ENCODE measurements around the gene GIPC3. TPM values are rescaled to one million over a fixed set of nuclear protein-coding genes. Genes with fewer than 3 reads are reported as not detected.

The GIPC3 gene
- total RNA-seq, 2 donors from 2014 or later = 0.78 to 0.99 TPM

GRCh38 chr19:3632098-3632497 is 46.8 kb downstream of the GIPC3 start:
- Histone ChIP-seq H3K27ac (no peak overlapping the region), H3K4me3 (no peak overlapping the region), H3K9me3 (no peaks in the 10 kb centered on the region), H3K4me1 (peaks cover 5% of the 10 kb centered on the region), H3K27me3 (no peaks in the 10 kb centered on the region), H3K36me3 (replicated peaks in 1 of 2; ENCODE audit: insufficient read depth in 1 of 2, low read depth in 2 of 2) (no peaks in the 10 kb centered on the region)
- WGBS, 2 donors = 80 to 91% methylated on average over 1 to 16 of the region's 16 CpGs
- no peak for ATAC-seq
- intact Hi-C loops (cut with DNase I) = no loop called here
- DNase-seq = no peak
- TF ChIP-seq POLR2A (IDR thresholded peaks at IDR 0.05) = no peak
- no peak for TF ChIP-seq CTCF (IDR thresholded peaks at IDR 0.05)

GRCh38 chr19:3632739-3633558 is 47.7 kb downstream of the GIPC3 start:
- DNase-seq (no peak), ATAC-seq (no peak)
- Histone ChIP-seq H3K4me3 (no peak overlapping the region), H3K27me3 (no peaks in the 10 kb centered on the region), H3K27ac (no peak overlapping the region), H3K36me3 (replicated peaks in 1 of 2; ENCODE audit: insufficient read depth in 1 of 2, low read depth in 2 of 2) (peaks cover 0 to 2% of the 10 kb centered on the region in 2 donors), H3K9me3 (no peaks in the 10 kb centered on the region), H3K4me1 (no peaks in the 10 kb centered on the region)
- WGBS, 2 donors = 90% methylated on average over 42 to 43 of the region's 50 CpGs
- TF ChIP-seq POLR2A (IDR thresholded peaks at IDR 0.05) = no peak
- intact Hi-C loops (cut with DNase I) = no loop called here

GRCh38 chr19:3633559-3633988 is 48.3 kb downstream of the GIPC3 start:
- intact Hi-C loops (cut with DNase I) = no loop called here
- no peaks in the 10 kb centered on the region for H3K4me1 ChIP-seq
- 73 to 90% methylated on average over 5 to 22 of the region's 22 CpGs for WGBS, 2 donors
- H3K4me3 ChIP-seq = no peak overlapping the region
- DNase-seq (no peak), ATAC-seq (no peak)
- TF ChIP-seq POLR2A (IDR thresholded peaks at IDR 0.05) = no peak
- no peak for TF ChIP-seq CTCF (IDR thresholded peaks at IDR 0.05)
- no peaks in the 10 kb centered on the region for H3K27me3 ChIP-seq
- H3K9me3 ChIP-seq = no peaks in the 10 kb centered on the region
- no peak overlapping the region for H3K27ac ChIP-seq
- peaks cover 0 to 5% of the 10 kb centered on the region in 2 donors for H3K36me3 ChIP-seq (replicated peaks in 1 of 2; ENCODE audit: insufficient read depth in 1 of 2, low read depth in 2 of 2)

GRCh38 chr19:3634496-3635045 is 49.3 kb downstream of the GIPC3 start:
- Histone ChIP-seq H3K36me3 (replicated peaks in 1 of 2; ENCODE audit: insufficient read depth in 1 of 2, low read depth in 2 of 2) (peaks cover 0 to 5% of the 10 kb centered on the region in 2 donors), H3K9me3 (no peaks in the 10 kb centered on the region), H3K4me3 (no peak overlapping the region), H3K27ac (no peak overlapping the region), H3K27me3 (no peaks in the 10 kb centered on the region), H3K4me1 (no peaks in the 10 kb centered on the region)
- TF ChIP-seq POLR2A (IDR thresholded peaks at IDR 0.05) = no peak
- TF ChIP-seq CTCF (IDR thresholded peaks at IDR 0.05) = no peak
- WGBS, 2 donors = 92 to 98% methylated on average over 14 to 19 of the region's 19 CpGs
- ATAC-seq (no peak), DNase-seq (no peak)
- intact Hi-C loops (cut with DNase I) = no loop called here

- intact Hi-C loops (cut with DNase I) = no loop called here
- WGBS, 2 donors = 86% methylated on average over 20 of the region's 20 CpGs; no CpG with 5 or more reads in 1 of the 2 donors
Observed at GRCh38 chr19:3636506-3636905, 51.2 kb downstream of the GIPC3 start.

More at GRCh38 chr19:3636506-3636905, 51.2 kb downstream of the GIPC3 start:
- H3K27me3 ChIP-seq = no peaks in the 10 kb centered on the region
- no peak overlapping the region for H3K4me3 ChIP-seq
- TF ChIP-seq POLR2A (IDR thresholded peaks at IDR 0.05) (no peak), CTCF (IDR thresholded peaks at IDR 0.05) (no peak)
- peaks cover 0 to 5% of the 10 kb centered on the region in 2 donors for H3K36me3 ChIP-seq (replicated peaks in 1 of 2; ENCODE audit: insufficient read depth in 1 of 2, low read depth in 2 of 2)
- no peak overlapping the region for H3K27ac ChIP-seq
- DNase-seq (no peak), ATAC-seq (no peak)
- H3K4me1 ChIP-seq = no peaks in the 10 kb centered on the region
- H3K9me3 ChIP-seq = no peaks in the 10 kb centered on the region

Measured in body of pancreas (tissue), 4 donors.